ENCODE measurements around the gene NR3C1. TPM values are rescaled to one million over a fixed set of nuclear protein-coding genes. Genes with fewer than 3 reads are reported as not detected.

NR3C1 gene
- total and polyA plus RNA-seq, 2 experiments from 2014 or later = 41.0 to 60.5 TPM

DNA sequence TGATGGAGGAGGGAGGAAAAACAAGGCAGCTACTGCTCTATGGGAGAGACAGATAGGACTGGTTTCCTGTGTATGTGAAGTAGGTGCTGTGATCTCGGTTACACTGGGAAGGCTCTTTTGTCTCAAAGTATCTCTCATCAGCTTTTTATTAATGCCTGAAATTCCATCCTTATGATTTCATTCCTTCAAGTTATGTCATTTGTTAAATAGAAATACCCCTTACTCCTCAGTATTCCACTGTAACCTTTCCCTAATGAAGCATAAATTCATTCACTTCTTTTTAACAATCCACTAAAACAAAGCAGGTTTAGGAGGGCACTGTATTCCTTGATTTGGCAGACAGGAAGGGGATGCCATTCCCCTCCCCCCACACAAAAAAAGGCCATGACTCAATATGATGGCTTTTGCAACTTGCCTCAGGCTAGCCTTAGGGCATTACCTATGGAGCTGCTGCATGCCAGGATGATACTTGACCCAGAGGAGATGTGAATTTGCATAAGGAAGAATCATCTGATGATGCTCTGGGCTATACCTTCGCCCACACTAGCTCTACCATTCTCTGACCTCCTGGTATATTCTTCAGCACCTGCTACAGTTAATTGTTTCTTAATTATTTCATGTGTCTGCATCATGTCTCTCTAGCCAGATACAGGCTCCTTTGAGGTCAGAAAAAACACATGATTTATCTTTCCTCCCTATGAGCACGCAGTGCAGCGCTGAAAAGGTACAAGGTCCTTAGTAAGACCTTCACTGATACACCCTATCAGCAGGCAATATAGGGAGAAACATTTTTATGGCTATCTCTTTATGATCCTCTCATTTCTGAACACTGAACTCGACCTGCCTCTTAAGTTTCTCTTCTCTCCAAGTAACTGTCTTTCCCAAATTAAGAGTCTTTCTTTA is 26.3 kb downstream of the NR3C1 start:
- H3K27me3 ChIP-seq = no peaks in the 10 kb centered on the region
- 76% methylated on average over 5 of the region's 5 CpGs for WGBS (ENCODE audit: low lambda C conversion rate, missing lambda C conversion rate)
- H3K9me3 ChIP-seq (ENCODE audit: low read depth) = no peaks in the 10 kb centered on the region
- H3K4me3 ChIP-seq = no peak overlapping the region
- TF ChIP-seq EZH2phosphoT487 (IDR thresholded peaks at IDR 0.05; ENCODE audit: low read depth, severe bottlenecking, unreplicated experiment) (no peak), EZH2 (IDR thresholded peaks at IDR 0.05; ENCODE audit: borderline replicate concordance) (no peak)
- TF ChIP-seq, protein P1, sequence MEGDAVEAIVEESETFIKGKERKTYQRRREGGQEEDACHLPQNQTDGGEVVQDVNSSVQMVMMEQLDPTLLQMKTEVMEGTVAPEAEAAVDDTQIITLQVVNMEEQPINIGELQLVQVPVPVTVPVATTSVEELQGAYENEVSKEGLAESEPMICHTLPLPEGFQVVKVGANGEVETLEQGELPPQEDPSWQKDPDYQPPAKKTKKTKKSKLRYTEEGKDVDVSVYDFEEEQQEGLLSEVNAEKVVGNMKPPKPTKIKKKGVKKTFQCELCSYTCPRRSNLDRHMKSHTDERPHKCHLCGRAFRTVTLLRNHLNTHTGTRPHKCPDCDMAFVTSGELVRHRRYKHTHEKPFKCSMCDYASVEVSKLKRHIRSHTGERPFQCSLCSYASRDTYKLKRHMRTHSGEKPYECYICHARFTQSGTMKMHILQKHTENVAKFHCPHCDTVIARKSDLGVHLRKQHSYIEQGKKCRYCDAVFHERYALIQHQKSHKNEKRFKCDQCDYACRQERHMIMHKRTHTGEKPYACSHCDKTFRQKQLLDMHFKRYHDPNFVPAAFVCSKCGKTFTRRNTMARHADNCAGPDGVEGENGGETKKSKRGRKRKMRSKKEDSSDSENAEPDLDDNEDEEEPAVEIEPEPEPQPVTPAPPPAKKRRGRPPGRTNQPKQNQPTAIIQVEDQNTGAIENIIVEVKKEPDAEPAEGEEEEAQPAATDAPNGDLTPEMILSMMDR (IDR thresholded peaks at IDR 0.05; ENCODE audit: poor library complexity) = no peak
- DNase-seq (ENCODE audit: low spot score) = peak; percentile 38
- no peak overlapping the region for H3K27ac ChIP-seq
- peaks cover 48% of the 10 kb centered on the region for H4K20me1 ChIP-seq (ENCODE audit: insufficient read depth, poor library complexity, severe bottlenecking)
- no peaks in the 10 kb centered on the region for H3K36me3 ChIP-seq (replicated peaks; ENCODE audit: insufficient read depth, low read depth)
- no peak overlapping the region for H3K4me2 ChIP-seq
- no peak overlapping the region for H2AFZ ChIP-seq
- H3K4me1 ChIP-seq (ENCODE audit: insufficient read depth) = peaks cover 4% of the 10 kb centered on the region
- H3K79me2 ChIP-seq = peaks cover 95% of the 10 kb centered on the region
- no peaks in the 10 kb centered on the region for H3K9me2 ChIP-seq (replicated peaks; ENCODE audit: insufficient read depth)

DNA sequence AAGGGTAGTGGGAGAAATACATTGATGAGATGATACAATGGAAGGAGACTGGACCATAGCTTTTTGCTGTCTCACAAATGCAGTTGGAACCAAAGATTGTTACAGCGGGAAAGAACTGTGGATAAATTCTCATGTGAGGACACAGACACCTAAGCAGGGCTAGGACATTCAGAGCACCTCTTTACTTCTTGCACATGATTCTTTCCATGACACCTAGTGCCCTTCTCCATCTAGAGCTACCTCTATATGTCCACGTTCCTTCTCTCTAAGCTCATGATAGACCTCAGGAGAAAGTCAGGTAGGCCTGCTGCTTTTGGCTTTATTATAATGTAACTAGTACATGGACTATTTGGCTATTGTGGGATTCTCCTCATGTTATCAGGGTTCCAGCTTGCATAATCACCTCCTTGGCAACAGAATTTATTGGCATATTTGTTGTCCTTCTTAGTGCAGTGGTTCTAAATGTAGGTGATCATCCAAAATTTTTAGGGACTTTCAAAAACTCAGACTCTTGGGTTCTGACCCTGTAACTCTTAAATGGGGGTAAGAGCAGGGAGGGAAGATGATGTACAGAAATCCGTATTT is 27.2 kb downstream of the NR3C1 start:
- TF ChIP-seq, protein P1 (IDR thresholded peaks at IDR 0.05; ENCODE audit: poor library complexity) = no peak
- no peak for TF ChIP-seq EZH2 (IDR thresholded peaks at IDR 0.05; ENCODE audit: borderline replicate concordance)
- no peak for TF ChIP-seq EZH2phosphoT487 (IDR thresholded peaks at IDR 0.05; ENCODE audit: low read depth, severe bottlenecking, unreplicated experiment)
- no peak overlapping the region for H2AFZ ChIP-seq
- peaks cover 56% of the 10 kb centered on the region for H4K20me1 ChIP-seq (ENCODE audit: insufficient read depth, poor library complexity, severe bottlenecking)
- H3K79me2 ChIP-seq = peaks cover 94% of the 10 kb centered on the region
- no peaks in the 10 kb centered on the region for H3K9me2 ChIP-seq (replicated peaks; ENCODE audit: insufficient read depth)
- no peaks in the 10 kb centered on the region for H3K9me3 ChIP-seq (ENCODE audit: low read depth)
- no peak overlapping the region for H3K27ac ChIP-seq
- H3K4me1 ChIP-seq (ENCODE audit: insufficient read depth) = peaks cover 4% of the 10 kb centered on the region
- DNase-seq (ENCODE audit: low spot score) = no peak
- no peaks in the 10 kb centered on the region for H3K27me3 ChIP-seq
- no peak overlapping the region for H3K4me3 ChIP-seq
- 94% methylated on average over 3 of the region's 3 CpGs for WGBS (ENCODE audit: low lambda C conversion rate, missing lambda C conversion rate)
- no peaks in the 10 kb centered on the region for H3K36me3 ChIP-seq (replicated peaks; ENCODE audit: insufficient read depth, low read depth)
- H3K4me2 ChIP-seq = no peak overlapping the region

DNA sequence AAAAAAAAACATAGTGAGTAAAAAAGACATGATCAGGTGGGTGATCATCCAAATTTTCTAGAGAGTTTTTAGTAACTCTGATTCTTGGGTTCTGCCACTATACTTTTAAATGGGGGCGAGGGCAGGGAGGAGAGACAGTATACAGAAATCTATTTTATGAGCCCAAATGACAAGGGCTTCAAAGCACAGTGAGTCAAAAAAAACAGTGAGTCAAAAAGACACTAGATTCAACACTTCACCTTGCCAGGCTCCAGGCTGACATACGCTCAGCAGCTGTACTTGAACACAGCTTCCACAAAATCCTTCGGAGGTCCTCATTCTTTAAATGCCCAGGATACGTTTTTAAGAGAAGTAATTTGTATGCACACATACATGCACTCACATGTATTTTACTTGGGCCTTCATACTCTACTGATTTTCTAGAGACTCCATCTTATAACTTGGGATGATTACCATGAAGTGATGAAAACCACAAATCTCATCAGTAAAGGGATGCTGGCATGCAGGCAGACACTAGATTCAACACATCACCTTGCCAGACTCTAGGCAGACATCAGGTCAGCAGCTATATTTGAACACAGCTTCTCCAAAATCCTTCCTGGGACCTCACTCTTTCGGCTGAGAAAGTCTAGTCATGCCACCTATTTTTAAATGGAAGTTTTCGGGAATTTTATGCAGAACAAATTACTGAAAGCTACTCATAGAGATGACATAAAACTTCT is 28.8 kb downstream of the NR3C1 start:
- Histone ChIP-seq H3K4me3 (no peak overlapping the region), H4K20me1 (ENCODE audit: insufficient read depth, poor library complexity, severe bottlenecking) (peaks cover 49% of the 10 kb centered on the region), H3K4me1 (ENCODE audit: insufficient read depth) (peaks cover 4% of the 10 kb centered on the region), H3K9me3 (ENCODE audit: low read depth) (no peaks in the 10 kb centered on the region), H2AFZ (no peak overlapping the region), H3K9me2 (replicated peaks; ENCODE audit: insufficient read depth) (no peaks in the 10 kb centered on the region), H3K27me3 (no peaks in the 10 kb centered on the region), H3K4me2 (no peak overlapping the region), H3K27ac (no peak overlapping the region), H3K36me3 (replicated peaks; ENCODE audit: insufficient read depth, low read depth) (no peaks in the 10 kb centered on the region), H3K79me2 (peaks cover 94% of the 10 kb centered on the region)
- 92% methylated on average over 6 of the region's 6 CpGs for WGBS (ENCODE audit: low lambda C conversion rate, missing lambda C conversion rate)
- no peak for DNase-seq (ENCODE audit: low spot score)
- TF ChIP-seq, protein P1 (IDR thresholded peaks at IDR 0.05; ENCODE audit: poor library complexity) = no peak
- no peak for TF ChIP-seq EZH2phosphoT487 (IDR thresholded peaks at IDR 0.05; ENCODE audit: low read depth, severe bottlenecking, unreplicated experiment)
- TF ChIP-seq EZH2 (IDR thresholded peaks at IDR 0.05; ENCODE audit: borderline replicate concordance) = no peak
